Measurements from ENCODE around the gene GPATCH2L.

GPATCH2L gene

DNA sequence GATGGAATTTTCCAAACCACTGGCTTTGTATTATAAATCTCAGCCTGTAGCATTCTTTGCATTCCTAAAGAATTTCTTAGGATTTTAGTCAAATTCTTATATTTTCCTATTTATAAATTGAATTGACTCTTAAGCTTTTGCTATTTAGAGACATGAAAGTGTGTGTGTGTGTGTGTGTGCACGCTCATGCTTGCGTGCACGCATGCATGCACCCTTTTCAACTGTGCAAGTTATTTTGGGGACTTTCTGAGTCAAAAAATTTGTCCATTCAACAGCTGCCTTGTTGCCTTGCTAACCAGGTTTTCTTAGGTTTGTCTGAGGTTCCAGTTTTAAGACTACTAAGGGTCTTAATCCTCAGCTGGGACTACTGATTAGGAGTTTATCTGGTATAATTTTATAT, 42.6 kb downstream of the GPATCH2L start:
- Histone ChIP-seq H3K9ac (ENCODE audit: low read length) (no peak overlapping the region), H2AFZ (ENCODE audit: low read length) (no peak overlapping the region), H3K4me2 (ENCODE audit: low read length) (no peak overlapping the region), H3F3A (ENCODE audit: insufficient read depth, low read length) (no peaks in the 10 kb centered on the region; the same call in 1 of the 2 replicates), H3K36me3 (ENCODE audit: insufficient read depth, low read length) (peaks cover 70% of the 10 kb centered on the region; the same call in 1 of the 2 replicates), H3K4me1 (ENCODE audit: insufficient read depth, low read length, severe bottlenecking) (peaks cover 31% of the 10 kb centered on the region), H3K79me2 (ENCODE audit: insufficient read depth, low read length) (no peaks in the 10 kb centered on the region), H3K27me3 (ENCODE audit: insufficient read depth, low read length) (no peaks in the 10 kb centered on the region), H3K27ac (ENCODE audit: low read depth, low read length, poor library complexity, severe bottlenecking) (no peak overlapping the region), H3K4me3 (ENCODE audit: low read depth, low read length, poor library complexity, severe bottlenecking) (no peak overlapping the region), H3K9me3 (ENCODE audit: low read length) (no peaks in the 10 kb centered on the region), H4K20me1 (ENCODE audit: insufficient read depth, low read length) (no peaks in the 10 kb centered on the region), H3K9me2 (ENCODE audit: low read depth, low read length) (no peaks in the 10 kb centered on the region)
- no peak for TF ChIP-seq EZH2 (IDR thresholded peaks at IDR 0.05; ENCODE audit: borderline replicate concordance, low read length)
- TF ChIP-seq, protein P1, sequence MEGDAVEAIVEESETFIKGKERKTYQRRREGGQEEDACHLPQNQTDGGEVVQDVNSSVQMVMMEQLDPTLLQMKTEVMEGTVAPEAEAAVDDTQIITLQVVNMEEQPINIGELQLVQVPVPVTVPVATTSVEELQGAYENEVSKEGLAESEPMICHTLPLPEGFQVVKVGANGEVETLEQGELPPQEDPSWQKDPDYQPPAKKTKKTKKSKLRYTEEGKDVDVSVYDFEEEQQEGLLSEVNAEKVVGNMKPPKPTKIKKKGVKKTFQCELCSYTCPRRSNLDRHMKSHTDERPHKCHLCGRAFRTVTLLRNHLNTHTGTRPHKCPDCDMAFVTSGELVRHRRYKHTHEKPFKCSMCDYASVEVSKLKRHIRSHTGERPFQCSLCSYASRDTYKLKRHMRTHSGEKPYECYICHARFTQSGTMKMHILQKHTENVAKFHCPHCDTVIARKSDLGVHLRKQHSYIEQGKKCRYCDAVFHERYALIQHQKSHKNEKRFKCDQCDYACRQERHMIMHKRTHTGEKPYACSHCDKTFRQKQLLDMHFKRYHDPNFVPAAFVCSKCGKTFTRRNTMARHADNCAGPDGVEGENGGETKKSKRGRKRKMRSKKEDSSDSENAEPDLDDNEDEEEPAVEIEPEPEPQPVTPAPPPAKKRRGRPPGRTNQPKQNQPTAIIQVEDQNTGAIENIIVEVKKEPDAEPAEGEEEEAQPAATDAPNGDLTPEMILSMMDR (IDR thresholded peaks at IDR 0.05; ENCODE audit: low read length), result no peak

DNA sequence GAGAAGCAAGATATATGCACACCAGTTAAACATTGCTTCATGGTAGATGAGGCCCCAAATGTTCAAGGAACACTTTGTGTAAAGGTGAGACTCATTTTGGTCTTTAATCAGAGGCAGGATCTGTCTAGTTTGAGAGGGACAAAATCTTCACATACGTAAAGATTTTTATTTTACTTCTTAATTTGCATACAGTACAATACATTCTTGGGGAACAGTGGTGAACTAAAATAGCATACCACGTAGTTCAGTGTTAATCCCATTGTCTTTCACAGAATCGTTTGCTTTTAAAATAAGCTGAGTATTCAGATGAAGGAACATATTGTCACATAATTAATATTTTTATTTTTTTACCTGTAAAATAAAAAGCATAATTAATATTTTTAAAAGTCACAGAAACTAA, 43.3 kb downstream of the GPATCH2L start:
- no peaks in the 10 kb centered on the region; the same call in 1 of the 2 replicates for H3F3A ChIP-seq (ENCODE audit: insufficient read depth, low read length)
- no peak overlapping the region for H2AFZ ChIP-seq (ENCODE audit: low read length)
- peaks cover 77% of the 10 kb centered on the region for H3K36me3 ChIP-seq (ENCODE audit: insufficient read depth, low read length)
- no peaks in the 10 kb centered on the region for H3K9me3 ChIP-seq (ENCODE audit: low read length)
- no peak overlapping the region for H3K4me3 ChIP-seq (ENCODE audit: low read depth, low read length, poor library complexity, severe bottlenecking)
- no peaks in the 10 kb centered on the region for H3K27me3 ChIP-seq (ENCODE audit: insufficient read depth, low read length)
- H3K27ac ChIP-seq (ENCODE audit: low read depth, low read length, poor library complexity, severe bottlenecking), result no peak overlapping the region
- no peak overlapping the region for H3K9ac ChIP-seq (ENCODE audit: low read length)
- H4K20me1 ChIP-seq (ENCODE audit: insufficient read depth, low read length), result no peaks in the 10 kb centered on the region
- no peak for TF ChIP-seq EZH2 (IDR thresholded peaks at IDR 0.05; ENCODE audit: borderline replicate concordance, low read length)
- TF ChIP-seq, protein P1 (IDR thresholded peaks at IDR 0.05; ENCODE audit: low read length), result no peak
- H3K4me2 ChIP-seq (ENCODE audit: low read length), result no peak overlapping the region
- H3K9me2 ChIP-seq (ENCODE audit: low read depth, low read length), result no peaks in the 10 kb centered on the region
- no peaks in the 10 kb centered on the region for H3K79me2 ChIP-seq (ENCODE audit: insufficient read depth, low read length)
- H3K4me1 ChIP-seq (ENCODE audit: insufficient read depth, low read length, severe bottlenecking), result peaks cover 31% of the 10 kb centered on the region

DNA sequence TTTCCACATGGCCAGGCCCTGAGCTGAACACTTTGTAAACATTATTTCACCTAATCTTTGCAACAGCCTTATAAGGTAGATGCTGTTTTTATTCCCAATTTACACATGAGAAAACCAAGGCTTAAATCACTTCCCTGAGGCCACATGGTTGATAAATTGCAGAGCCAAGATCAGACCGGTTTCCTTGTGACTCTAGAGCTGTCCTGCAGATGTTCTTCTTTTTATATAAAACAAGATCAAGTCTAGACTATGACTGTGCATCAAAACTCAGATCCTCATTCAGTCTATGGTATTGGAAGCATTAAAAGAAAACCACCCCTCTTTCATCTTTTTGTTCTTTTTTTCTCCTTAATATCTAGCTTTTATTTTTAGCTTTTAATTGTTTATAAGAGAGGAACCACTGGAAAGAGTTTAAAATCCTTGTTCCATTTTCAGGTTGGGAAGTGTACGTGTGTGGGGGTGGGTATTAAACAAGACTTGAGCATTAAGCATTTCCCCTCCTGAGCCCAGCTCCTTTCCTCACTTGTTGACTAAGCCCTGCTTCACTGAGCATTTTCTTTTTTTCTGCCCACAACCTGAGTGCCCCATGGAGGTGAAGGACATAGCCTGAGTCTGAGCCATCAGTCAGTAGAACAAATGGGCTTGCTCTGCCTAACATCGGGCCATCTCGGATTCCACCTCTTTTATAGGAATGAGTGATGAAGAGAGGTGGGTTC, 45.4 kb downstream of the GPATCH2L start:
- TF ChIP-seq, protein P1 (IDR thresholded peaks at IDR 0.05; ENCODE audit: low read length), result no peak
- no peak overlapping the region for H3K4me2 ChIP-seq (ENCODE audit: low read length)
- no peaks in the 10 kb centered on the region for H3K9me3 ChIP-seq (ENCODE audit: low read length)
- H3K9me2 ChIP-seq (ENCODE audit: low read depth, low read length), result no peaks in the 10 kb centered on the region
- H4K20me1 ChIP-seq (ENCODE audit: insufficient read depth, low read length), result no peaks in the 10 kb centered on the region
- H2AFZ ChIP-seq (ENCODE audit: low read length), result no peak overlapping the region
- no peak overlapping the region for H3K27ac ChIP-seq (ENCODE audit: low read depth, low read length, poor library complexity, severe bottlenecking)
- H3K4me1 ChIP-seq (ENCODE audit: insufficient read depth, low read length, severe bottlenecking), result peaks cover 22% of the 10 kb centered on the region
- H3K9ac ChIP-seq (ENCODE audit: low read length), result no peak overlapping the region
- H3K4me3 ChIP-seq (ENCODE audit: low read depth, low read length, poor library complexity, severe bottlenecking), result no peak overlapping the region
- H3K27me3 ChIP-seq (ENCODE audit: insufficient read depth, low read length), result no peaks in the 10 kb centered on the region
- no peaks in the 10 kb centered on the region; the same call in 1 of the 2 replicates for H3F3A ChIP-seq (ENCODE audit: insufficient read depth, low read length)
- H3K36me3 ChIP-seq (ENCODE audit: insufficient read depth, low read length), result peaks cover 87% of the 10 kb centered on the region
- H3K79me2 ChIP-seq (ENCODE audit: insufficient read depth, low read length), result no peaks in the 10 kb centered on the region

Measured in OCI-LY1 (cell line).